ENCODE measurements around the gene FAM171A1.

GRCh38 chr10:15208221-15208620, 162.9 kb downstream of the FAM171A1 start:
- TF ChIP-seq CTCF (IDR thresholded peaks at IDR 0.05): no peak
- no peak for TF ChIP-seq EZH2 (IDR thresholded peaks at IDR 0.05; ENCODE audit: borderline replicate concordance, insufficient read depth, low read depth, low read length, poor library complexity, severe bottlenecking)
